Brain pericyte (primary cell): ENCODE data around the gene RHBDD2.
A peak's percentile ranks its signal among the peaks of the same experiment; 100 is the strongest.

ENCODE experiments used
- DNase-seq: peaks from one replicate; pipeline ENCODE4 v3.0.0-alpha.2; 2012; ENCODE audit warnings: low read depth, low spot score

Gene RHBDD2

DNA sequence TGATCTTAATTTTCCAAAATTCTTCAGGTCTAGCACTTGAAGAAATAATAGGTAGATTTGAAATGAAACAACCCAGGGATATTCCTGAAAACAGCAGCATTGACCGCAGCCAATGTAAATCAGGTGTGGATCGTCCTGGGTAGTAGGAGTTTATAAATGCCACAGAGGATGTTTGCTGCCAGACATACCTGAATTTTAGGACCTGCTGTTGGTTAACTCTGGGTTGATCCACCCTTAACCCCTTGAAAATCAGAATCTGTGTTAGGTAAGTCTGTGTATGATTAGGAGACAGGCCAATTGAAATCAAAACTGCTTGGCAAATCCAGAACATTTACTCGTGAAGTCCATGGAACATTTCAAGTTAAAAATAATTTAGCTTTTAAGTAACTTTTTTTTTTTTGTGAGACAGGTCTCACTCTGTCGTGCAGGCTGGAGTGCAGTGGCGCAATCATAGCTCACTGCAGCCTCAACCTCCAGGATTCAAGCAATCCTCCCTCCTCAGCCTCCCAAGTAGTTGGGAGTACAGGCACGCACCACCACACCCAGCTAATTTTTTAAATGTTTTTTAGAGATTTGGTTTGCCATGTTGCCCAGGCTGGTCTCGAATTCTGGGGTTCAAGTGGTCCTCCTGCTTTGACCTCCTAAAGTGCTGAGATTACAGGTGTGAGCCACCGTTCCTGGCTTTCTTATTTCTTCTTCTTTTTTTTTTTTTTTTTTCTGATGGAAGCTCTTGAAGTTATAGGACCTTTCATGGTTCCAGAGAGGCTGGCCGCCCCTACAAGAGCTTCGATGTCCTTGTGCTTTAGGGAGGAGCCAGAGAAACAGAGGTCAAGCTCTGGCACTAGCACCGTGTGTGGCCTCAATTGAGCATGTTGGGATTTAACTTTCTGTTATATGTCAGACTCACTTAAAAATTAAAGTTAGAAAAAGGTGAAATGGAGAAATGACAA is 38.1 kb downstream of the RHBDD2 start:
- DNase-seq, result no peak

DNA sequence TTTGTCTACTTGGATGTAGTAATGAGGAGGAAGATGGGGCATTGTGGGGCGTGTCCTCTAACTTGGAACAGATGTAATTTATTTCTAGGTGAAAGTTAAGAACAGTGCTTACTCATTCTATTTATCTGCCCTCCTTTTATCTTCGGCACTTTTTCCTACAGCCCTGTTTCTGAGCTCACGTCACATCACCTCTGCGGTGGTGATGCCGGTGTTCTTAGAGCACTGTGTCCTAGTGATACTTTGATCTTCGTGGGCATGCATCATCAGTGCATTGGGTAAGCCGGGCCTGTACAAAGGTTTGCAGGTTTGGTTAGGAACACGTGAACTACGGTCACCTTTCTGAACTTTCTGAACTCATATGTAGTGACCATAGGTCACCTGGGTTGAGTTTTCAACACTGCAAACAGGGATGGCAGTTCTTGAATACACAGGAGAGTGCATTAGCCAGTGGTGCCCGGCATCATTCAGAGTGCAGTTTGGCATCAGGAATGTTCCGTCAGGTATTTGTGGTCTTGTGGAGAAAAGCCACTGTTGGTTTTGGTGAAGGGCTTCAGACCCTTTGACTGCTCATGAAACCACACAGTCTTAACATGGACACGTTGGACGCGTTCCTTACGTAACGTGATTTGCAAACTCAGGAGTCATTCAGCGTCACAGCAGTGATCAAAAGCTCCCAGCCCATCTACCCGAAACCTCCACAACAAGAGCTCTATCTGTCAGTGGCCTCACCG is 41.8 kb downstream of the RHBDD2 start:
- no peak for DNase-seq

DNA sequence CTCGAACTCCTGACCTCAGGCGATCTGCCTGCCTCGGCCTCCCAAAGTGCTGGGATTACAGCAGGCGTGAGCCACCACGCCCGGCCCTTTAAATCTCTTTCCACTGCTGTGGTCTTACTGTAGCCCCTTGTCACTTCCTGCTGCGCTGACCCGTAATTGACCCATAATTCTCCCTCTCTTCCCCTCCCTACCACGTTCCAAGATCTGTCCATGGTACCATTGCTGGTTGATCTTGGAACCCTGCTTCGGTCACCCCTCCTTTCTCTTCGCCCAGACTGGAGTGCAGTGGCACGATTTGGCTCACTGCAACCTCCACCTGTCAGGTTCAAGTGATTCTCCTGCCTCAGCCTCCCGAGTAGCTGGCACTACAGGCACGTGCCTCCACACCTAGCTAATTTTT is 42.6 kb downstream of the RHBDD2 start:
- no peak for DNase-seq

DNA sequence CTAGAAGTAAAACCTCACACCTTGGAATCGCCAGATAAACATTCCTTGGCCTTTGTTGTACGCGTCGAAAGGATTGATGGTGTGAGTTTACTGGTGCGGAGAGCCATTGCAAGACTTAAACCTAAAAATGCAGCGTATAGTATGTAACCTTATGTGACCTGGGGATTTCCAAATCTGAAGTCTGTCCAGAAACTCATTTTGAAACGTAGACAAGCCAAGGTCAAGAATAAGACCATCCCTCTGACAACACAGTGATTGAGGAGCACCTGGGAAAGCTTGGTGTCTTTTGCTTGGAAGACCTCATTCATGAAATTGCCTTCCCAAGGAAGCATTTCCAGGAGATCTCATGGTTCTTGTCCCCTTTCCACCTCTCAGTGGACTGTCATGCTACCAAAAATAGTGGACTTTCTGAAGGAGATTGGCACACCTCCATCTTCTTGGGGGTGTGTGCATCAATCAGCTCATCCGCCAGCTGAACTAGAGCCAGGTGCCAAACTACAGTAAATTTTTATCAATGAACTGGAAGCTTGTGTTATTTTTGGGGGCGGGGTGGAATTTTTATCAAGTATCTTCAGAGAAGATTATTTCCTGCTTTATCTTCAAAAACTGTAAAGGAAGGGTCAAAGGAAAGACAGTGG is 44.3 kb downstream of the RHBDD2 start:
- DNase-seq, result no peak

DNA sequence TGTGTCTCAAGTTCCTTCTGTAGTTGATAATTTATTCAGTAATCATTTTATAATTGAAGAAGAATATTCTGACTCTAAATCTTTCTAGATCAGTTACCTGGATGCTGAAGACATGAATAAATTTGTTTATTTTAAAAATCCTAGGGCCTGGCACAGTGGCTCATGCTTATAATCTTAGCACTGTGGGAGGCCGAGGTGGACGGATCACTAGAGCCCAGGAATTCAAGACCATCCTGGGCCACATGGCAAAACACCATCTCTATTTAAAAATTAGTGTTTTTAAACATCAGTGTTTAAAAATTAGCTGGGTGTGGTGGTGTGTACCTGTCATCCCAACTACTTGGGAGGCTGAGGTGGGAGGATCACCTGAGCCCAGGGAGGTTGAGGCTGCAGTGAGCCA is 45.4 kb downstream of the RHBDD2 start:
- no peak for DNase-seq

DNA sequence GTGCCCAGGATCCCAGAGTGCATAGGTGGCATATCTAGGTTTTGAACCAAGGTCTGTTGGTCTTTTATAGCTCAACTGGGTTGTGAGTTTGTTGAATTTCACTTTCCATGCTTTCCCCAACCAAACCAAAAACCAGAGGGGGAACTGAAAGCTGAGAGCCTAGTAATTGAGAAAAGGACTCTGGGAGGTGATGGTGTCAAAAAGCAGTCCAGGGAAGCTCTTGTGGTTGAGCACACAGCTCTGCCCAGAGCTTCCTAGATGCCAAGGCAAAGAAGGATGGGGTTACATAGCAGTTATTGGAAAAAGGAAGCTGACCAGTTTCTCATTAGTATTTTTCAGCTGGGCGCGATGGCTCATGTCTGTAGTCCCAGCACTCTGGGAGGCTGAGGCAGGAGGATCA is 46.1 kb downstream of the RHBDD2 start:
- DNase-seq, result no peak

DNA sequence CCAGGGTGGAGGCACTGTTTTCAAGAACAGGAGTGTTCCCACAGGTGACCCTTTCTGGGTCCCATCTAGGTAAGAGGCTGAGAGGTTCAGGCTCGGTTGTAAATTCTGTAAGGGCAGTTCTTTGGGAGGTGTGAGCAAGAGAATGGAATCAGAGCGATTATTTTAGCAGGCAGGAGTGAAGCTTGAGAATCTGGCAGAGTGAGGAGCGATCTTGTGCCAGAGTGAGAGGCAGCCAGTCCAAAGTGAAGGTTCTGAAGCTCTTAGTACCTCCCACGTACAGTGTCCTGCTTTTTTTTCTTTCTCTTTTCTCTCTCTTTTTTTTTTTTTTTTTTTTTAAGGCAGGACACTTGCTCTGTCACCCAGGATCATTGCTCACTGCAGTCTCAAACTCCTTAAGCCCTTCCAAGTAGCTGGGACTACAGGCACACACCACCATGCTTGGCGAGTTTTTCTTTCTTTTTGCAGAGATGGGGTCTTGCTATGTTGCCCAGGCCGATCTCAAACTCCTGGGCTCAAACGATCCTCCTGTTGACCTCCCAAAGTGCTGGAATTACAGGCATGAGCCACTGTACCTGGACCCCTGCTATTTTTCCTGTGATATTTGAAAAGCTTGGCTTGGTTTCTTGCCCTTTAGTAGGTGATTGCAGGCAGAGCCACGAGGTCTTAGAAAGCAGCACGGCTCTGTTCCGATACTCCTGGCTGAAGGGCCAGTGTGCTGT is 47.0 kb downstream of the RHBDD2 start:
- DNase-seq, result no peak

DNA sequence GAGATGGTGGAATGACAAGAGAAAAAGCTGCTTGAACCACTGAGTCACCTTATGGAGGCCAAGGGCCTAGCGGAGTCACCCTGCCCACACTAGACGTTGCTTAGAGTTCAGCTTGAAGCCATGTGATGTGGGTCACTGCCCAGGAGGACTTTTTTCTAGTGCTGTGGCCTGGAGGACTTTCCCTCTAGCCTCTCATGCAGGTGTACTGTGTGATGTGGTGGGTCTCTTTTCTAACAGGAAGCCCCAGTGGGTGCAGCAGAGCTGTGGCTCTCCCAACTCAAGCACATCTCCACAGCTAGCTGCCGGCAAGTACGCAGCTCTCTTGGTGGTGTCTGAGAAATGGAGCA is 49.7 kb downstream of the RHBDD2 start:
- no peak for DNase-seq

DNA sequence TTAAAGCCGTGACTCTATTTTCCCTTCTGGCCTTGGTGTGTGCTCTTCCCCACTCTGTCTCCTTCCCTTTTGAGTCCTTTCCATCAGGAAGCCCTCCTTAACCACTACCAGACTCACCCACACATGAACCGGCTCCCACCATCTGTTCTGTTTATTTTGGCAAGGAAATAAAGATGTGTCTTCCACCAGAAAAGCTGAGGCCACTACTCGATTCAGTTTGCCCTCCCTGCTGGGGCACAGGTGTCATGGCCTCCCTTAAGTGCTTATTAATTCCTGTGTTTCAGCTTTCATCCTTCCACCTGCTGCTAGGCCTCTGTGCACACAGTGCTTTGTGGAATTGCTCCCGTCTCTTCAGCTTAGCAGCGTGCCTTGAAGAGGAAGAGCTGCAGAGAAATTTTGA is 52.8 kb downstream of the RHBDD2 start:
- DNase-seq, result no peak

DNA sequence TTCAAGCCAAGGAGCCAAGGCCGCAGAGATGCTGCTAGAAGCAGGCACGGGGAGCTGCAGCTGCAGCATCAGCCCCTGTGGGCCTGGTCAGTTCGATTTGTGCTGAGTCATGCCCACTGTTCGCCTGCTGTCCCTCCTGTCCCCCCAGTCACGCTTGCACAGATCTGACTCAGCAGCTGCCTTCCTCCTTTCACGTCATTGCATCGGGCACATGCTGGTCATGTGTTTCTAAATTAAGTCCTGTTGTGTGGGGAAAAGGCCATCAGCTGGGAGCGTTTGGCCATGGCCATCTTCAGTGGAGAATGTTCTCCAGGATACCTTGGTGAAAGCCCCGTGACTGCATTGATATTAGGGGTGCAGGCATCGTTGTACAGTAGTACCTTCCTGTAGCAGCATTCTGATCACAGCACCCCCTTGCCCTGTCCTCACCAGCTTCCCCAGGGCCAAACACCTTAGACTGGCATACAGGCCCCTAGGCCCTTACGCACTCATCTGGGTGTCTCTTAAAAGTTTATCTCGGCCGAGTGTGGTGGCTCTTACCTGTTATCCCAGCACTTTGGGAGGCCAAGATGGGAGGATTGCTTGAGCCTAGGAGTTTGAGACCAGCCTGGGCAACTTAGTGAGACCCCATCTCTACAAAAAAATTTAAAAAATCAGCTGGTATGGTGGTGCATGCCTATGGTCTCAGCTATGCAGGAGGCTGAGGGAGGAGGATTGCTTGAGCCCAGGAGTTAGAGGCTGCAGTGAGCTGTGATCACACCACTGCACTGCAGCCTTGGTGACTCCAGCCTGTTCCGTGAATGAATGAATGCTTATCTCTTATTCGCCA is 59.3 kb downstream of the RHBDD2 start:
- DNase-seq, result peak; percentile 77
